H1 (cell line): ENCODE results near the gene CD276. TPM values are rescaled to one million over a fixed set of nuclear protein-coding genes. Genes with fewer than 3 reads are reported as not detected.

ENCODE experiments used
- CTCF ChIA-PET: fragments of 300-600 bp; sonication (Branson Sonifier 250); formaldehyde crosslinking; loops from one replicate; lab custom pipeline; 2021; ENCODE audit not compliant: partially characterized antibody; lab: Charles Lee
- POLR2A ChIA-PET: fragments of 300-600 bp; sonication (Branson Sonifier 250); formaldehyde crosslinking; loops from one replicate; lab custom pipeline; 2021; ENCODE audit warnings: inconsistent platforms; ENCODE audit not compliant: partially characterized antibody; lab: Charles Lee
- DNase-seq, 2 experiments: peaks; one replicate each; pipeline versions ENCODE4 v3.0.0 to v3.0.0-alpha.2; 2010 to 2022; ENCODE audit warnings: low spot score in 2 of 2, low read depth in 1 of 2, mixed read lengths in 1 of 2
- FAIRE-seq: peaks from 2 replicates; lab custom pipeline; 2011; peaks lifted over from hg19 to GRCh38; lab: Jason Lieb, UNC
- H2AFZ ChIP-seq: 2 replicates; pipeline ENCODE4 v1.8.1; 2012; ENCODE audit warnings: low read length, inconsistent platforms
- H2AK5ac ChIP-seq: 2 replicates; pipeline ENCODE4 v1.6.1; 2013; ENCODE audit warnings: low read depth, low read length
- H2BK120ac ChIP-seq: replicated peaks from 2 replicates; pipeline ENCODE3; 2013; ENCODE audit warnings: low read depth, low read length, inconsistent platforms
- H2BK12ac ChIP-seq: 2 replicates; pipeline ENCODE4 v1.6.1; 2013; ENCODE audit warnings: low read depth, low read length
- H2BK15ac ChIP-seq: 2 replicates; pipeline ENCODE4 v1.6.1; 2013; ENCODE audit warnings: low read length
- H2BK20ac ChIP-seq: 2 replicates; pipeline ENCODE4 v1.6.1; 2013; ENCODE audit warnings: low read length
- H2BK5ac ChIP-seq: 2 replicates; pipeline ENCODE4 v1.6.1; 2013; ENCODE audit warnings: low read depth, low read length
- H3K14ac ChIP-seq: 2 replicates; pipeline ENCODE4 v1.6.1; 2013; ENCODE audit warnings: inconsistent platforms; ENCODE audit not compliant: insufficient read length
- H3K18ac ChIP-seq: 2 replicates; pipeline ENCODE4 v1.6.1; 2013; ENCODE audit warnings: low read length; ENCODE audit errors: extremely low read depth
- H3K23ac ChIP-seq: 2 replicates; pipeline ENCODE4 v1.6.1; 2013; ENCODE audit warnings: inconsistent platforms; ENCODE audit not compliant: insufficient read length
- H3K23me2 ChIP-seq: 2 replicates; pipeline ENCODE4 v1.6.1; 2013; ENCODE audit warnings: low read depth, low read length
- H3K27ac ChIP-seq: 2 replicates; pipeline ENCODE4 v1.6.1; 2011; ENCODE audit warnings: low read depth, low read length, inconsistent platforms
- H3K27me3 ChIP-seq, 4 experiments: replicated peaks in 1 of 4; 1 replicate in 1 of 4; 2 replicates in 3 of 4; pipeline versions ENCODE4 v1.6.1 to v1.8.1; 2011 to 2013; ENCODE audit warnings: low read length in 3 of 4, mild to moderate bottlenecking in 3 of 4, inconsistent platforms in 2 of 4, mixed read lengths in 2 of 4, moderate library complexity in 1 of 4; ENCODE audit not compliant: control insufficient read depth in 3 of 4, insufficient read depth in 3 of 4; ENCODE audit errors: extremely low read depth in 1 of 4
- H3K36me3 ChIP-seq, 4 experiments: 2 replicates each; pipeline versions ENCODE4 v1.6.1 to v1.8.1; 2011 to 2013; ENCODE audit warnings: mild to moderate bottlenecking in 4 of 4, low read length in 3 of 4, moderate library complexity in 2 of 4, control low read depth in 1 of 4, inconsistent platforms in 1 of 4; ENCODE audit not compliant: insufficient read depth in 4 of 4, control insufficient read depth in 2 of 4
- H3K4ac ChIP-seq: replicated peaks from 2 replicates; pipeline ENCODE3; 2013; ENCODE audit warnings: low read length, low read depth, mixed read lengths, inconsistent platforms; ENCODE audit not compliant: insufficient read length
- H3K4me1 ChIP-seq, 4 experiments: replicated peaks in 1 of 4; 1 replicate in 1 of 4; 2 replicates in 3 of 4; pipeline versions ENCODE4 v1.6.1 to v1.8.1; 2011 to 2013; ENCODE audit warnings: low read length in 3 of 4, inconsistent platforms in 2 of 4, mixed read lengths in 1 of 4; ENCODE audit not compliant: insufficient read depth in 4 of 4, control insufficient read depth in 3 of 4
- H3K4me2 ChIP-seq, 2 experiments: 2 replicates each; pipeline versions ENCODE4 v1.6.1 to v1.8.1; 2011 to 2013; ENCODE audit warnings: low read depth in 2 of 2, low read length in 2 of 2, control low read depth in 1 of 2, inconsistent platforms in 1 of 2, mild to moderate bottlenecking in 1 of 2; ENCODE audit not compliant: insufficient read depth in 1 of 2
- H3K4me3 ChIP-seq, 4 experiments: fragments of 200-600, 300-600 bp in 1 of 4; sonication (generic), shearing (Covaris generic), sonication (Bioruptor Twin) in 1 of 4; 2 replicates each; pipeline versions ENCODE4 v1.5.1 to v1.8.1; 2011 to 2016; ENCODE audit warnings: low read length in 4 of 4, low read depth in 3 of 4, control low read depth in 2 of 4, inconsistent platforms in 2 of 4, mild to moderate bottlenecking in 2 of 4, mixed read lengths in 1 of 4, moderate library complexity in 1 of 4; ENCODE audit not compliant: insufficient read depth in 2 of 4; ENCODE audit errors: extremely low read depth in 1 of 4
- H3K56ac ChIP-seq: replicated peaks from 2 replicates; pipeline ENCODE3; 2013; ENCODE audit warnings: low read depth, mild to moderate bottlenecking, mixed read lengths, low read length, inconsistent platforms; ENCODE audit not compliant: insufficient read length
- H3K79me1 ChIP-seq: 2 replicates; pipeline ENCODE4 v1.6.1; 2013; ENCODE audit warnings: low read depth, low read length, control low read depth
- H3K79me2 ChIP-seq, 2 experiments: 2 replicates each; pipeline versions ENCODE4 v1.6.1 to v1.8.1; 2012 to 2013; ENCODE audit warnings: low read length in 2 of 2, mild to moderate bottlenecking in 2 of 2, inconsistent platforms in 1 of 2; ENCODE audit not compliant: insufficient read depth in 2 of 2, control insufficient read depth in 1 of 2
- H3K9ac ChIP-seq, 4 experiments: replicated peaks in 1 of 4; 1 replicate in 1 of 4; 2 replicates in 3 of 4; pipeline versions ENCODE4 v1.6.1 to v1.8.1; 2011 to 2013; ENCODE audit warnings: low read depth in 3 of 4, low read length in 3 of 4, control low read depth in 2 of 4, mild to moderate bottlenecking in 2 of 4, moderate library complexity in 2 of 4, inconsistent platforms in 1 of 4; ENCODE audit errors: extremely low read depth in 1 of 4
- H3K9me3 ChIP-seq, 2 experiments: 2 replicates each; pipeline versions ENCODE4 v1.6.1 to v1.8.1; 2012 to 2013; ENCODE audit warnings: mild to moderate bottlenecking in 2 of 2, moderate library complexity in 2 of 2, control low read depth in 1 of 2, inconsistent platforms in 1 of 2, low read depth in 1 of 2, low read length in 1 of 2, mixed read lengths in 1 of 2; ENCODE audit not compliant: insufficient read depth in 2 of 2
- H4K20me1 ChIP-seq, 2 experiments: replicated peaks in 1 of 2; 2 replicates each; pipeline versions ENCODE3 to v1.8.1; 2011 to 2013; ENCODE audit warnings: inconsistent platforms in 2 of 2, low read length in 2 of 2, mild to moderate bottlenecking in 1 of 2; ENCODE audit not compliant: insufficient read depth in 2 of 2, control insufficient read depth in 1 of 2
- H4K5ac ChIP-seq: 2 replicates; pipeline ENCODE4 v1.6.1; 2013; ENCODE audit warnings: low read length, low read depth, mixed read lengths, inconsistent platforms; ENCODE audit not compliant: insufficient read length
- H4K8ac ChIP-seq: 2 replicates; pipeline ENCODE4 v1.8.0; 2013; ENCODE audit warnings: mild to moderate bottlenecking, moderate library complexity, low read length, inconsistent platforms; ENCODE audit not compliant: insufficient read depth; ENCODE audit errors: extremely low read depth
- H4K91ac ChIP-seq: replicated peaks from 2 replicates; pipeline ENCODE3; 2013; ENCODE audit warnings: low read length, mixed read lengths, inconsistent platforms; ENCODE audit not compliant: insufficient read length
- CHD2 ChIP-seq: IDR thresholded peaks from 2 replicates; pipeline ENCODE4 v1.6.1; 2012; ENCODE audit warnings: low read length, improper control_type of control experiment
- CREB1 ChIP-seq: IDR thresholded peaks from 2 replicates; pipeline ENCODE4 v1.6.1; 2012; ENCODE audit warnings: inconsistent platforms
- E2F6 ChIP-seq: IDR thresholded peaks from 2 replicates; pipeline ENCODE4 v1.6.1; 2012; ENCODE audit warnings: inconsistent platforms
- MAFK ChIP-seq: IDR thresholded peaks from 2 replicates; pipeline ENCODE4 v1.6.1; 2012; ENCODE audit warnings: low read depth, mild to moderate bottlenecking, improper control_type of control experiment, low read length
- POLR2AphosphoS5 ChIP-seq: IDR thresholded peaks from 2 replicates; pipeline ENCODE4 v1.6.1; 2011; ENCODE audit warnings: low read depth, low read length
- TAF1 ChIP-seq: IDR thresholded peaks from 2 replicates; pipeline ENCODE4 v1.6.1; 2011; ENCODE audit warnings: mild to moderate bottlenecking, low read depth, low read length
- WGBS, 2 experiments: shearing (Covaris generic) in 1 of 2; methylation state at CpG; one replicate each; pipeline versions ENCODE4 v1.1.6 to v1.1.7; 2013 to 2015; ENCODE audit warnings: low lambda C conversion rate in 2 of 2, mixed read lengths in 2 of 2, inconsistent platforms in 1 of 2, low coverage in 1 of 2, missing lambda C conversion rate in 1 of 2; ENCODE audit not compliant: insufficient replicate concordance in 2 of 2, insufficient coverage in 1 of 2, insufficient read length in 1 of 2; ENCODE audit errors: extremely low coverage in 1 of 2, missing lambda C conversion rate in 1 of 2; 5-methylcytosine and 5-hydroxymethylcytosine counted together
- polyA plus RNA-seq, 7 experiments: library from polyadenylated mRNA; depleted of rRNA in 3 of 7; stranded (reverse) in 5 of 7; unstranded in 2 of 7; fragments of >200 nt in 5 of 7; fragments of 200-250 nt in 2 of 7; gene quantifications; 1 replicate in 5 of 7; 2 replicates in 1 of 7; 4 replicates in 1 of 7; pipeline versions ENCODE4 v1.2.1 to v1.2.3, GENCODE V29; 2011 to 2013; ENCODE audit warnings: missing spikeins in 2 of 7, mixed read lengths in 2 of 7
- total RNA-seq: library from RNA; stranded (reverse); fragmentation: NEBNext Ultra II Directional; extraction: Animal tissue kit (Norgen Biotek cat#: 25700); gene quantifications from 2 replicates; pipeline ENCODE4 v1.2.1, GENCODE V29; 2021

The CD276 gene
- total and polyA plus RNA-seq, 2 of the 8 experiments (the other 6 are each of a cell fraction or from before 2014, with no cell fraction given): 156 to 158 TPM

- no peaks in the 10 kb centered on the region for H3K79me2 ChIP-seq
- 0 out of 2 replicates have a peak overlapping the region, but pooled peaks have one; percentile 28 for H3K18ac ChIP-seq
- no peak overlapping the region for H3K23ac ChIP-seq
- no peaks in the 10 kb centered on the region for H3K36me3 ChIP-seq
- H2BK12ac ChIP-seq: no peak overlapping the region
- H3K9me3 ChIP-seq: no peaks in the 10 kb centered on the region
- FAIRE-seq (no peak), DNase-seq (no peak)
- H2BK120ac ChIP-seq: no peak overlapping the region
- no peak overlapping the region for H3K27ac ChIP-seq
- CTCF ChIA-PET: interaction anchor here (0.6 to 9.4 kb wide), 14 partner anchors 8 to 281 kb away, joined by 3 to 45 read pairs (median 4); partner anchors contain the start of gene TBC1D21
- no peak overlapping the region for H2AFZ ChIP-seq
- TF ChIP-seq MAFK (no peak), TAF1 (no peak), CREB1 (no peak), CHD2 (no peak), POLR2AphosphoS5 (no peak), E2F6 (no peak)
- TF ChIP-seq, all 59 proteins: peak for 0
- Histone ChIP-seq H4K5ac (no peak overlapping the region), H2BK5ac (no peak overlapping the region; the same call in 1 of the 2 replicates), H3K79me1 (no peaks in the 10 kb centered on the region), H3K4me3 (no peak overlapping the region), H3K9ac (no peak overlapping the region), H3K14ac (no peak overlapping the region), H3K27me3 (peaks cover 0 to 12% (median 5%) of the 10 kb centered on the region in 4 experiments; a peak in 5 of 7 replicates), H4K20me1 (no peaks in the 10 kb centered on the region), H2BK20ac (no peak overlapping the region), H3K4me1 (peaks cover 8 to 33% (median 17%) of the 10 kb centered on the region in 4 experiments), H3K4me2 (no peak overlapping the region), H4K91ac (no peak overlapping the region), H3K4ac (no peak overlapping the region), H4K8ac (no peak overlapping the region), H2BK15ac (no peak overlapping the region), H3K56ac (no peak overlapping the region), H3K23me2 (peaks cover 10% of the 10 kb centered on the region; the same call in 1 of the 2 replicates), H2AK5ac (no peak overlapping the region)
- 86% methylated on average over 11 of the region's 11 CpGs; no CpG with 5 or more reads in 1 of the 2 experiments for WGBS, 2 experiments
- POLR2A ChIA-PET: interaction anchor here (1.2 kb wide), 1 partner anchor 28 kb away, joined by 3 read pairs; no protein-coding TSS in a partner anchor
These were observed 63.8 kb downstream of the CD276 start for GRCh38 chr15:73747847-73748590.
